Endothelial cell of umbilical vein (primary cell): ENCODE results near the gene WDR90. TPM values are rescaled to one million over a fixed set of nuclear protein-coding genes. Genes with fewer than 3 reads are reported as not detected.

Experiments
- BruUV-seq: library from RNA; stranded (reverse); fragments of 400-500 nt; replicated peaks from 2 replicates; lab custom pipeline; 2021; lab: Mats Ljungman, UMichigan
- CTCF ChIA-PET: fragments of 300-600, 350-600 bp; sonication (Branson Sonifier 250); formaldehyde crosslinking; loops from one replicate; lab custom pipeline; 2021; ENCODE audit warnings: antibody characterized with exemption, inconsistent platforms; lab: Charles Lee
- POLR2A ChIA-PET: fragments of 300-600, 350-600 bp; sonication (Branson Sonifier 250); formaldehyde crosslinking; loops from one replicate; lab custom pipeline; 2021; ENCODE audit warnings: antibody characterized with exemption, inconsistent platforms; lab: Charles Lee
- DNase-seq: peaks from one replicate; pipeline ENCODE4 v3.0.0-alpha.2; 2011; ENCODE audit warnings: low read depth, low spot score
- FAIRE-seq: peaks from 2 replicates; lab custom pipeline; 2011; peaks lifted over from hg19 to GRCh38; lab: Jason Lieb, UNC
- H2AFZ ChIP-seq: 2 replicates; pipeline ENCODE4 v1.6.0; 2012; ENCODE audit warnings: low read depth, low read length, control low read depth, inconsistent platforms
- H3K27ac ChIP-seq: 2 replicates; pipeline ENCODE4 v1.5.1; 2011; ENCODE audit warnings: low read depth, mild to moderate bottlenecking, control low read depth, low read length, moderate library complexity; ENCODE audit not compliant: insufficient read depth
- H3K27me3 ChIP-seq, 2 experiments: 2 replicates each; pipeline versions ENCODE4 v1.6.0 to v1.6.1; 2011; ENCODE audit warnings: low read length in 2 of 2, mixed read lengths in 1 of 2; ENCODE audit not compliant: control insufficient read depth in 2 of 2, insufficient read depth in 2 of 2
- H3K36me3 ChIP-seq, 2 experiments: 2 replicates in 1 of 2; 3 replicates in 1 of 2; pipeline ENCODE4 v1.5.1; 2011; ENCODE audit warnings: low read length in 2 of 2, mild to moderate bottlenecking in 1 of 2, moderate library complexity in 1 of 2; ENCODE audit not compliant: control insufficient read depth in 2 of 2, insufficient read depth in 2 of 2; ENCODE audit errors: extremely low read depth in 1 of 2
- H3K4me1 ChIP-seq: 3 replicates; pipeline ENCODE4 v1.5.1; 2011; ENCODE audit warnings: mild to moderate bottlenecking, low read length; ENCODE audit not compliant: control insufficient read depth, insufficient read depth; ENCODE audit errors: extremely low read depth
- H3K4me2 ChIP-seq: 2 replicates; pipeline ENCODE4 v1.6.1; 2011; ENCODE audit warnings: low read length, control low read depth, mixed read lengths; ENCODE audit not compliant: insufficient read depth
- H3K4me3 ChIP-seq, 3 experiments: fragments of 200-600 bp in 1 of 3; sonication (generic), shearing (Covaris generic) in 1 of 3; replicated peaks in 1 of 3; 2 replicates each; pipeline ENCODE4 v1.5.1; 2011 to 2016; ENCODE audit warnings: control low read depth in 3 of 3, low read length in 3 of 3, mild to moderate bottlenecking in 2 of 3, inconsistent platforms in 1 of 3, low read depth in 1 of 3, moderate library complexity in 1 of 3; ENCODE audit not compliant: insufficient read depth in 1 of 3
- H3K79me2 ChIP-seq: 2 replicates; pipeline ENCODE4 v1.6.0; 2012; ENCODE audit warnings: low read length, inconsistent platforms; ENCODE audit not compliant: control insufficient read depth, insufficient read depth
- H3K9ac ChIP-seq: replicated peaks from 2 replicates; pipeline ENCODE3; 2011; ENCODE audit warnings: low read length, control low read depth; ENCODE audit not compliant: insufficient read depth; ENCODE audit errors: extremely low read depth
- H3K9me1 ChIP-seq: replicated peaks from 3 replicates; pipeline ENCODE4 v1.6.0; 2011; ENCODE audit warnings: mild to moderate bottlenecking, low read length; ENCODE audit not compliant: control insufficient read depth, insufficient read depth; ENCODE audit errors: extremely low read depth
- H3K9me3 ChIP-seq: replicated peaks from 2 replicates; pipeline ENCODE4 v1.5.1; 2012; ENCODE audit warnings: low read length, inconsistent platforms; ENCODE audit not compliant: control insufficient read depth, insufficient read depth
- H4K20me1 ChIP-seq: replicated peaks from 2 replicates; pipeline ENCODE3; 2011; ENCODE audit warnings: mild to moderate bottlenecking, low read length; ENCODE audit not compliant: control insufficient read depth, insufficient read depth; ENCODE audit errors: extremely low read depth
- EZH2 ChIP-seq: IDR thresholded peaks from 2 replicates; pipeline ENCODE4 v1.6.1; 2012; ENCODE audit warnings: borderline replicate concordance, low read depth, mild to moderate bottlenecking, moderate library complexity, low read length, inconsistent platforms; ENCODE audit not compliant: severe bottlenecking
- FOS ChIP-seq: IDR thresholded peaks from 2 replicates; pipeline ENCODE4 v1.6.1; 2011; ENCODE audit warnings: mild to moderate bottlenecking, low read length, moderate library complexity, borderline replicate concordance; ENCODE audit not compliant: insufficient read depth
- GATA2 ChIP-seq: IDR thresholded peaks from 2 replicates; pipeline ENCODE4 v1.7.0; 2011; ENCODE audit warnings: low read depth, mild to moderate bottlenecking, moderate library complexity, mixed read lengths, low read length; ENCODE audit not compliant: insufficient read length, insufficient read depth
- MYC ChIP-seq: IDR thresholded peaks from one replicate; pipeline ENCODE4 v1.6.1; 2011; ENCODE audit warnings: mild to moderate bottlenecking, low read depth, low read length
- POLR2A ChIP-seq: IDR thresholded peaks from 2 replicates; pipeline ENCODE4 v1.6.1; 2012; ENCODE audit warnings: low read depth, mild to moderate bottlenecking, control low read depth, low read length
- POLR2AphosphoS5 ChIP-seq: IDR thresholded peaks from 2 replicates; pipeline ENCODE4 v1.6.1; 2012; ENCODE audit warnings: low read depth, mild to moderate bottlenecking, control low read depth, low read length, moderate library complexity; ENCODE audit not compliant: insufficient read depth
- dilution Hi-C: fragments of 300-500 bp; cut with MboI; formaldehyde crosslinking; loops from one replicate; pipeline ENCODE4 v1.15.0; 2019; ENCODE audit warnings: low sequenced_read_pairs; ENCODE audit not compliant: extremely low pct_ligation_motif_present
- intact Hi-C: fragments of 100-400 bp; cut with micrococcal nuclease; formaldehyde crosslinking; loops from one replicate; pipeline ENCODE4 v1.10.0; 2022
- polyA plus RNA-seq, 4 experiments: library from polyadenylated mRNA; depleted of rRNA in 3 of 4; stranded (reverse) in 3 of 4; unstranded in 1 of 4; fragments of >200 nt; gene quantifications; 2 replicates each; pipeline versions ENCODE4 v1.2.1 to v1.2.3, GENCODE V29; 2011 to 2012; ENCODE audit warnings: missing spikeins in 1 of 4
- total RNA-seq: library from RNA; stranded (reverse); gene quantifications from 2 replicates; pipeline ENCODE4 v1.2.3, GENCODE V29; 2021
- TF ChIP-seq, protein P1 (sequence below): IDR thresholded peaks from 2 replicates; pipeline ENCODE4 v1.6.1; 2011; ENCODE audit not compliant: insufficient read depth, insufficient read length

Gene WDR90
- total and polyA plus RNA-seq, 2 donors (not counting 3 experiments of a cell fraction or from before 2014, with no cell fraction given): 22.2 to 51.8 TPM

DNA sequence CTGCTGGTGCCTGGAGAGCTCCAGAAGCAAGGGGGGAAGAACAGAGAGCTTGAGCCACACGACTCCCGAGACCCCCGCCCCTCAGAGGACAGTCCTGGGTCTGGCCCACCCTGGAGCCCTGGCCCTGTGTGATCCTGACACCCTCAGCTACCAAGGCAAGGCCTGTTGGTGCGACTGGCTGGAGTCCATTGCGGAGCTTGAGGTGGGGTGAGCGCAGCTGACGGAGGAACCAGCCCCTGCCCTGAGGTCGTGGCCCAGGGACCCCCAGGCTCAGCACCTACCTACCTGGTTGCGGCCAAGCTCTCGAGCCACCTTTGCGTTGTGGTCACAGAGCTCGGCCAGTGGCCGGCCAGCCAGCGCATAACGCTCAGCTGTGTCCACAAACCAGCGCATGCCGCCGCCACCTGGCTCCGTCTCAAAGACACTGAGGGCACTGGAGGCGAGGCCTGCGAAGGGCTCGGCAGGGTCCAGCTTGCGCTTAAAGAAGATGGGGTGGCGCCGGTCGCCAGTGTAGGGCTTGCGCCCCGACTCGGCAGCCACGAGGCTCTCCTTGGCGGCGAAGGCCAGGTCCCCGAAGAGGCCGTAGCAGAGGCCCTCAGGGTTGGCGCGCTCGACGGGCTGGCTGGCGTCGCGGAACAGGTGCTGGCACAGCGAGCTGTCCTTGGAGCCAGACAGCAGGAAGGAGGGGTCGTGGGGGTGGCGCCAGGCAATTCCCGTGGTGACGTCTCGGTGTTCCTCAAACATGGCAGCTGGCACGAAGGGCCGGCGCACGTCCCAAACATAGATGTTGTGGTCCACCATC lies 37.5 kb downstream of the WDR90 start:
- no peak for DNase-seq
- CTCF ChIA-PET: interaction anchor here (0.7 to 1.8 kb wide), 4 partner anchors 9 to 295 kb away, joined by 3 to 5 read pairs (median 4); no protein-coding TSS in a partner anchor
- no peak overlapping the region for H2AFZ ChIP-seq
- H3K36me3 ChIP-seq: peaks cover 7 to 21% of the 10 kb centered on the region in 2 experiments
- dilution Hi-C loops (no loop called here), intact Hi-C loops (no loop called here)
- H3K9me1 ChIP-seq: no peaks in the 10 kb centered on the region
- FAIRE-seq: no peak
- H3K4me2 ChIP-seq: no peak overlapping the region
- no TSS peak for BruUV-seq
- H3K4me1 ChIP-seq: peaks cover 16% of the 10 kb centered on the region
- POLR2A ChIA-PET: no interaction called here
- H3K27me3 ChIP-seq: no peaks in the 10 kb centered on the region
- H3K9me3 ChIP-seq: no peaks in the 10 kb centered on the region
- H3K79me2 ChIP-seq: peaks cover 20% of the 10 kb centered on the region
- TF ChIP-seq FOS: no peak
- TF ChIP-seq POLR2AphosphoS5: no peak
- no peak for TF ChIP-seq MYC
- TF ChIP-seq POLR2A: no peak
- TF ChIP-seq, protein P1, sequence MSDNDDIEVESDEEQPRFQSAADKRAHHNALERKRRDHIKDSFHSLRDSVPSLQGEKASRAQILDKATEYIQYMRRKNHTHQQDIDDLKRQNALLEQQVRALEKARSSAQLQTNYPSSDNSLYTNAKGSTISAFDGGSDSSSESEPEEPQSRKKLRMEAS: no peak
- TF ChIP-seq EZH2: no peak
- no peak overlapping the region for H3K27ac ChIP-seq
- no peaks in the 10 kb centered on the region for H4K20me1 ChIP-seq
- H3K4me3 ChIP-seq: no peak overlapping the region
- H3K9ac ChIP-seq: no peak overlapping the region

DNA sequence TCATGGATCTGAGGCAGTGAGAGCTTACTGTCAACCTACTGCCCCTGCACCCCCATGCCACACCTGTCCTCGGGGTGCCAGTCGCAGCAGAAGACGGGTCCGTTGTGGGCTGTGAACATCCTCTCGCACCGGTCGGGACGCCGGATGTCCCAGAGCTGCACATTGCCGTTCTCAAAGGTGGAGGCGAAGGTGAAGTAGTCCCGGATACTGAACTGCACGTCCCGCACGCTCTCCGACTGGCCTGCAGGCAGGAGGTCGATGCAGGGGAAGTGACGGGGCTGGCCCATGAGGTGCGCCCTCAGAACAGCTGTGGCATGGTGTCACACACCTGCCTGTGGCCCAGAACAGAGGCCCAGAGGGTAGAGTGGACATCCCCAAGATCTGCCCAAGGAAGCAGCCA lies 38.3 kb downstream of the WDR90 start:
- Histone ChIP-seq H3K9me3 (no peaks in the 10 kb centered on the region), H3K9ac (no peak overlapping the region), H2AFZ (no peak overlapping the region), H3K4me1 (peaks cover 11% of the 10 kb centered on the region), H3K27ac (no peak overlapping the region), H3K4me2 (no peak overlapping the region), H3K27me3 (peaks cover 0 to 3% of the 10 kb centered on the region in 2 experiments), H3K36me3 (peaks cover 2 to 15% of the 10 kb centered on the region in 2 experiments), H3K4me3 (no peak overlapping the region), H4K20me1 (no peaks in the 10 kb centered on the region), H3K79me2 (peaks cover 12% of the 10 kb centered on the region), H3K9me1 (no peaks in the 10 kb centered on the region)
- ChIA-PET POLR2A (no interaction called here), CTCF (interaction anchor here (0.7 to 1.3 kb wide), 2 partner anchors 8 to 295 kb away, joined by 3 to 4 read pairs; no protein-coding TSS in a partner anchor)
- intact Hi-C loops: no loop called here
- no peak for FAIRE-seq
- dilution Hi-C loops: no loop called here
- DNase-seq: no peak
- TF ChIP-seq FOS (no peak), MYC (no peak), EZH2 (no peak), GATA2 (no peak)
- TF ChIP-seq, protein P1: no peak
- BruUV-seq: no TSS peak
